GM10248 (cell line): ENCODE measurements around the gene SLC35D1.

Source experiments
- CTCF ChIA-PET: fragments of 300-600 bp; sonication (Branson Sonifier 250); formaldehyde crosslinking; extraction: SDS; loops from one replicate; lab custom pipeline; 2021; ENCODE audit warnings: antibody characterized with exemption; lab: Yijun Ruan, JAX
- POLR2A ChIA-PET: fragments of 350-650 bp; sonication (Branson Sonifier 250); formaldehyde crosslinking; extraction: SDS; loops from one replicate; lab custom pipeline; 2020; ENCODE audit warnings: antibody characterized with exemption; lab: Yijun Ruan, JAX
- DNase-seq: peaks from one replicate; pipeline ENCODE4 v3.0.0; 2012; ENCODE audit errors: extremely low spot score
- TF ChIP-seq, protein P1 (sequence below): IDR thresholded peaks from 2 replicates; pipeline ENCODE4 v1.5.1; 2012; ENCODE audit warnings: mild to moderate bottlenecking, low read depth; ENCODE audit errors: extremely low read depth, missing control alignments, control extremely low read depth

Gene SLC35D1

DNA sequence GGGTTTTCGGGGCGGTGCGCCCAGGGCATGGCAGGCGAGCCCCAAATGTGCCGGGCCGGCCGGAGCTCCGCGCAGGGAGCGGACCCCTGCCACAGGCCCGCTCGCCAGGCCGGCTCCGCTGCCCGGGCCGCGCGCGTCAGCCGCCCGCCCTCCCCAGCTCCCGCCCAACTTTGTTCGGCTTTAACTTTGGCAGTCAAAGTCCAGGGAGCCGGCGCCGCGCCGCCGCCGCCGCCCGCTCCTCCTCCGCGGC, 488 bp downstream of the SLC35D1 start:
- peak; percentile 60 for DNase-seq
- CTCF ChIA-PET: interaction anchor here (1.0 to 2.7 kb wide), 3 partner anchors 58 to 159 kb away, joined by 5 to 10 read pairs (median 9); no protein-coding TSS in a partner anchor
- POLR2A ChIA-PET: interaction anchor here (0.6 to 1.6 kb wide), 2 partner anchors 10 to 1881 kb away, joined by 7 to 9 read pairs; no protein-coding TSS in a partner anchor
- TF ChIP-seq, protein P1, sequence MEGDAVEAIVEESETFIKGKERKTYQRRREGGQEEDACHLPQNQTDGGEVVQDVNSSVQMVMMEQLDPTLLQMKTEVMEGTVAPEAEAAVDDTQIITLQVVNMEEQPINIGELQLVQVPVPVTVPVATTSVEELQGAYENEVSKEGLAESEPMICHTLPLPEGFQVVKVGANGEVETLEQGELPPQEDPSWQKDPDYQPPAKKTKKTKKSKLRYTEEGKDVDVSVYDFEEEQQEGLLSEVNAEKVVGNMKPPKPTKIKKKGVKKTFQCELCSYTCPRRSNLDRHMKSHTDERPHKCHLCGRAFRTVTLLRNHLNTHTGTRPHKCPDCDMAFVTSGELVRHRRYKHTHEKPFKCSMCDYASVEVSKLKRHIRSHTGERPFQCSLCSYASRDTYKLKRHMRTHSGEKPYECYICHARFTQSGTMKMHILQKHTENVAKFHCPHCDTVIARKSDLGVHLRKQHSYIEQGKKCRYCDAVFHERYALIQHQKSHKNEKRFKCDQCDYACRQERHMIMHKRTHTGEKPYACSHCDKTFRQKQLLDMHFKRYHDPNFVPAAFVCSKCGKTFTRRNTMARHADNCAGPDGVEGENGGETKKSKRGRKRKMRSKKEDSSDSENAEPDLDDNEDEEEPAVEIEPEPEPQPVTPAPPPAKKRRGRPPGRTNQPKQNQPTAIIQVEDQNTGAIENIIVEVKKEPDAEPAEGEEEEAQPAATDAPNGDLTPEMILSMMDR: no peak

DNA sequence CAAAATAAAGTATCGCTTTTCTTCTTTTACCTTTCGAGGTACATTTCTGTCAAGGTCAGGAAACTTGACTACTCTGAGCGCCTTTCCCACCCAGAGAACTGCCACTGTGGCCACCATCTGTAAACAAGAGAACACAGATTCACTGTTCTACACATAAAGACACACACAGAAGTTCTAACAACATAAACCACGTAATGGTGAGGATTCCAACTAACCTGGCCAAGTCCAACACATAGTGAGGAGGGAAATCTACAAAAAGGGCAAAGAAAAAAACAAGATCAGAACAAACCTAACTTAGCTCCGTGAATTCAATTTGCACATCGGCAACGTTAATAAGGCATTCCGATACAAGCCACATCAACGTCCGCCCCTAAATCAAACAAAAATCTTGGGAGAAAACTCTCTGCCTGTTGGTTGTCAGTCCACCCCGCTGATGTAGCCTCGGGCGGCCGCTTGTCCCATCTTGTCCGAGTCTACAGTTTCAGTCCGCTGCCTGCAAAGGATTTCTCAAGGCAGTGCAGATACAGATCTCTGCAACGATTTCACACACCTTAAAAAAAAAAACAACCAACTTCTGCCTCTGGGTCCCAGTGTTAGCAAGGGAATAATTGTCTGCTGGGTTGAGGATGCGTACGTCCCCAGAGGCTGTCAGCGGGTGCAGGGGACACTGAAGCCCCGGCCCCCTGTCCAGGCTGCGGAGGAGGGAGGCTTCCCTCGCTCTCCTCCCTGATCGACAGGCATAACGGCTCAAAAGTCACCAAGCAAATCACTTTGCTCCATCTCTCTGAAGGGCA, 1.0 kb downstream of the SLC35D1 start:
- POLR2A ChIA-PET: interaction anchor here (0.6 kb wide), 1 partner anchor 1881 kb away, joined by 7 read pairs; no protein-coding TSS in a partner anchor
- TF ChIP-seq, protein P1: no peak
- peak; percentile 15 for DNase-seq
- CTCF ChIA-PET: interaction anchor here (1.0 to 2.7 kb wide), 3 partner anchors 57 to 159 kb away, joined by 5 to 10 read pairs (median 9); no protein-coding TSS in a partner anchor

DNA sequence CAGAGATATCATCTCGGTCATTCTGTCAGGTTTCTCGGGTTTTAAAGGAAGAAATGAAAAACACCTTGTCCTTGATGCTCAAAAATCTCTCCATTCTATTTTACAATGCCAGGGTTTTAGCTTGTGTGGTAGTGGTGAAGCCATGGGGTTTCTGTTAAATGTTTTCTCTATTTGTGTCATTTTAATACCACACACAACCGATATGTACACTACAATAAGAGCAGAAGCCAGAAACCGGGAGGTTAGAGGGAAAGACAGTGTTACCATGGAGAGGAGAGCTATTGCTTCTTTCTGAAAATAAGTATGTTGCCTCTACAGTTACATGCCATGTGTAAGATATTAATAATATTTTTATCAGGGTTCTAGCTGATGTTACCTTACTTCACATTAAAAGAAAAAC, 2.8 kb downstream of the SLC35D1 start:
- TF ChIP-seq, protein P1: no peak
- POLR2A ChIA-PET: no interaction called here
- CTCF ChIA-PET: interaction anchor here (1.1 to 2.3 kb wide), 6 partner anchors 17 to 449 kb away, joined by 3 to 11 read pairs (median 4); no protein-coding TSS in a partner anchor
- no peak for DNase-seq

DNA sequence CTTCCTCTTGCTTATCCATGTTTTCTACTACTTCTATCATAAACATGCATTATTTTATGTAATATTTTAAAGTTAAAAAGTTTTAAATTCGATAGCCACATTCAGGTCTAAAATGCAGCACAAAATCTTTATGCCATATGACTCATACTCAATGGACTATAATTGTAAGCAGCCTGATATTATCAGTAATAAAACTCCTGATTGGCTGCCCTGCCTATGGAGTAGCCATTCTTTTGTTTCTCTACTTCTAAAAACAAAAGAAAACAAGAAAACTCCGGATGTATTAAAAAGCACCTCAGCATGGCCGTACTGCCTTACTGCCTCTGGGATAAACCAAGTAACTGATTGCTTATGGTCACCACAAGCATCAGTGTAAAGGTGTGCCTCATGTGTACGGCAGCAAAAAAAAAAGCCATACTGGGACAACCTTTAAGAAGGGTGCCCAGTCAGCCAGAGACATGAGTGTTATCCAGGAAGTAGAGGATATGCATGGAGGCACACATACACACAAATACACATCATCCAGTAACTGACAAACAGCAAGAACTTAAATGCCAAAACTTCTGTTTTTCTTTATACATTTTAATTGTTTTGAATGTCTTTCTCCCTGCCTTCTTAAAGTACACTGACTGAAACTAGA, 9.2 kb downstream of the SLC35D1 start:
- ChIA-PET POLR2A (interaction anchor here (1.5 kb wide), 1 partner anchor 9 kb away, joined by 9 read pairs; the partner anchor contains the start of gene SLC35D1), CTCF (interaction anchor here (0.9 to 1.6 kb wide), 2 partner anchors 10 to 104 kb away, joined by 3 to 6 read pairs; no protein-coding TSS in a partner anchor)
- TF ChIP-seq, protein P1: no peak
- no peak for DNase-seq

DNA sequence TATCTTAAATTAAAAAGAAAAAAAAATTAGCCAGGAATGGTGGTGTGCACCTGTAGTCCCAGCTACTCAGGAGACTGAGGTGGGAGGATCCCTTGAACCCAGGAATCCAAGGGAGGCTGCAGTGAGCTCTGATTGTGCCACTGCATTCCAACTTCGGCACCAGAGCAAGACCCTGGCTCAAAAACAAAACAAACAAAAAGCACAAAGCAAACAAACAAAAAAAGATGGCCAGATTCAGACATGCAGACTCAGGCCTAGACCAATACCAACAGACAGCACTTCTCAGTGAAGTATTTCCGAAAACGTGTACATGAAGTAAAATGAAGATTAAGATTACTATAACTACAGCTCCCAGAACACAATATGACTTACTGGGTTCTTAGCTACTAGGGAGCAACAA, 10.6 kb downstream of the SLC35D1 start:
- CTCF ChIA-PET: interaction anchor here (1.1 kb wide), 1 partner anchor 59 kb away, joined by 3 read pairs; no protein-coding TSS in a partner anchor
- TF ChIP-seq, protein P1: no peak
- DNase-seq: no peak
- POLR2A ChIA-PET: interaction anchor here (0.8 to 1.5 kb wide), 2 partner anchors 11 to 12 kb away, joined by 3 to 9 read pairs; partner anchors contain the start of gene SLC35D1

GRCh38 chr1:67041841-67042503, 12.0 kb downstream of the SLC35D1 start:
- TF ChIP-seq, protein P1: no peak
- CTCF ChIA-PET: no interaction called here
- POLR2A ChIA-PET: no interaction called here
- DNase-seq: no peak
